Mesenchymal stem cell (in vitro differentiated cells and primary cell): ENCODE data around the gene SF3B6.

Experiments used
- DNase-seq: peaks from one replicate; pipeline ENCODE4 v3.0.0-alpha.2; 2013
- H2AFZ ChIP-seq: one replicate; pipeline ENCODE4 v1.6.1; 2013; ENCODE audit warnings: low read depth, mild to moderate bottlenecking, control low read depth, inconsistent platforms, low read length, moderate library complexity
- H2AK5ac ChIP-seq: 2 replicates; pipeline ENCODE4 v1.6.1; 2013; ENCODE audit warnings: low read length, moderate library complexity, mild to moderate bottlenecking, inconsistent platforms; ENCODE audit not compliant: severe bottlenecking
- H2BK120ac ChIP-seq: one replicate; pipeline ENCODE4 v1.6.1; 2013; ENCODE audit warnings: low read depth, mild to moderate bottlenecking, inconsistent platforms, low read length, moderate library complexity
- H2BK12ac ChIP-seq, 2 experiments: one replicate each; pipeline ENCODE4 v1.6.1; 2013; ENCODE audit warnings: inconsistent platforms in 2 of 2, low read length in 2 of 2, mild to moderate bottlenecking in 2 of 2, moderate library complexity in 2 of 2, control low read depth in 1 of 2
- H2BK15ac ChIP-seq: one replicate; pipeline ENCODE4 v1.6.1; 2013; ENCODE audit warnings: mild to moderate bottlenecking, low read depth, inconsistent platforms; ENCODE audit not compliant: poor library complexity, severe bottlenecking
- H2BK5ac ChIP-seq: 2 replicates; pipeline ENCODE4 v1.6.1; 2013; ENCODE audit warnings: low read depth, mild to moderate bottlenecking, low read length, control low read depth, inconsistent platforms; ENCODE audit not compliant: poor library complexity, severe bottlenecking
- H3K14ac ChIP-seq, 2 experiments: one replicate each; pipeline ENCODE4 v1.6.1; 2013; ENCODE audit warnings: inconsistent platforms in 2 of 2, low read length in 2 of 2, control low read depth in 1 of 2, mild to moderate bottlenecking in 1 of 2, moderate library complexity in 1 of 2
- H3K18ac ChIP-seq, 2 experiments: one replicate each; pipeline ENCODE4 v1.6.1; 2013; ENCODE audit warnings: inconsistent platforms in 2 of 2, low read length in 2 of 2, control low read depth in 1 of 2, low read depth in 1 of 2, mild to moderate bottlenecking in 1 of 2
- H3K23ac ChIP-seq, 2 experiments: one replicate each; pipeline ENCODE4 v1.6.1; 2013; ENCODE audit warnings: inconsistent platforms in 2 of 2, low read length in 2 of 2, mild to moderate bottlenecking in 2 of 2, moderate library complexity in 2 of 2, control low read depth in 1 of 2
- H3K27ac ChIP-seq: 2 replicates; pipeline ENCODE4 v1.5.1; 2013; ENCODE audit warnings: mild to moderate bottlenecking, moderate library complexity, low read length, control low read depth, inconsistent platforms; ENCODE audit not compliant: poor library complexity, severe bottlenecking
- H3K27me3 ChIP-seq, 2 experiments: 2 replicates each; pipeline versions ENCODE4 v1.6.1 to v1.7.0; 2013; ENCODE audit warnings: low read length in 2 of 2, mild to moderate bottlenecking in 2 of 2, moderate library complexity in 2 of 2, control low read depth in 1 of 2, inconsistent platforms in 1 of 2; ENCODE audit not compliant: control insufficient read depth in 1 of 2, insufficient read depth in 1 of 2
- H3K36me3 ChIP-seq, 2 experiments: 2 replicates each; pipeline versions ENCODE4 v1.6.1 to v1.7.0; 2013; ENCODE audit warnings: low read length in 2 of 2, control low read depth in 1 of 2, inconsistent platforms in 1 of 2, low read depth in 1 of 2, mild to moderate bottlenecking in 1 of 2; ENCODE audit not compliant: insufficient read depth in 2 of 2, control insufficient read depth in 1 of 2
- H3K4ac ChIP-seq, 2 experiments: one replicate each; pipeline ENCODE4 v1.6.1; 2013; ENCODE audit warnings: inconsistent platforms in 2 of 2, low read length in 2 of 2, mild to moderate bottlenecking in 2 of 2, moderate library complexity in 2 of 2, control low read depth in 1 of 2, low read depth in 1 of 2
- H3K4me1 ChIP-seq: 2 replicates; pipeline ENCODE4 v1.6.1; 2013; ENCODE audit warnings: low read depth, low read length, control low read depth; ENCODE audit not compliant: control insufficient read depth, insufficient read depth
- H3K4me2 ChIP-seq: 2 replicates; pipeline ENCODE4 v1.6.1; 2013; ENCODE audit warnings: low read length, mild to moderate bottlenecking, inconsistent platforms; ENCODE audit not compliant: poor library complexity, severe bottlenecking
- H3K4me3 ChIP-seq, 2 experiments: 2 replicates each; pipeline versions ENCODE4 v1.5.1 to v1.7.0; 2013; ENCODE audit warnings: low read length in 2 of 2, mild to moderate bottlenecking in 2 of 2, control low read depth in 1 of 2, low read depth in 1 of 2; ENCODE audit not compliant: insufficient read depth in 1 of 2
- H3K79me1 ChIP-seq: replicated peaks from 2 replicates; pipeline ENCODE4 v1.6.1; 2013; ENCODE audit warnings: mild to moderate bottlenecking, control low read depth, low read length, inconsistent platforms; ENCODE audit not compliant: poor library complexity, severe bottlenecking
- H3K9ac ChIP-seq: 2 replicates; pipeline ENCODE4 v1.7.0; 2013; ENCODE audit warnings: mild to moderate bottlenecking, low read length, moderate library complexity
- H3K9me3 ChIP-seq: 2 replicates; pipeline ENCODE4 v1.7.0; 2013; ENCODE audit warnings: mild to moderate bottlenecking, low read length; ENCODE audit not compliant: control insufficient read depth
- H4K8ac ChIP-seq: one replicate; pipeline ENCODE4 v1.6.1; 2013; ENCODE audit warnings: inconsistent platforms, mild to moderate bottlenecking, low read length, moderate library complexity
- H4K91ac ChIP-seq: one replicate; pipeline ENCODE4 v1.6.1; 2013; ENCODE audit warnings: mild to moderate bottlenecking, low read length, inconsistent platforms
- WGBS: methylation state at CpG from one replicate; pipeline ENCODE4 v1.1.7; 2013; ENCODE audit warnings: mixed read lengths; 5-methylcytosine and 5-hydroxymethylcytosine counted together

SF3B6 gene

DNA sequence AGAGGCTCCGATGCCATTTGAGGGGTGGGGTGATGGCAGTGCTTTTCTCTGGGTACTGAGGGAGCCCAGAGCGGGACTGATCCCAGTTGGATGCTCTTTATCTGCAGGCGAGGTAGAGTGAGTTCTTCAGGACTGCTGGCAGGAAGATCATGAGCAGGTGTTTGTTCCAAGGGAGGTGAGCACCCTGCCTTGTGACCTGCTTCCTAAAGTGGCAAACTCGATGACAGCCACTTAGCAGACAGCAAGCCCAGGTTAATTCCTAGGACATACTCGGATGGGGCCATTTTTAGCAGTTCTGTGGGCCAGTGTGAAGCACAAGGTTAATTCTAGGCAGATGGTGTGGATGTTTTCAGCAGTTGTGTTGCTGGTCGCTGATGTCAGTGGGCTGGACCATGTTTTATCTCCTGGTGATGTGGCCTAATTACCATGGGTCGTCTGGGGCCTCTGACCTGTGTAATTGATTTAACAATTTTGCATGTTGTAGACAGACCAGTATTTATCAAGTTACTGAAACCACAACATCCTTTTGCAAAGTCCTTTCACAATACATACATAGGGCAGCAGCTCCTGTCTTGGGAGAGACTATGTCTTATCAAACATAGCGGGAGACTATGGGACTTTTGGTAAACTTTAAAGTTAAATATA lies 21.6 kb downstream of the SF3B6 start:
- Histone ChIP-seq H2AFZ (no peak overlapping the region), H3K14ac (no peak overlapping the region), H3K18ac (no peak overlapping the region), H3K4me1 (no peaks in the 10 kb centered on the region), H3K4me2 (no peak overlapping the region), H4K8ac (no peak overlapping the region), H3K4me3 (no peak overlapping the region), H2BK5ac (no peak overlapping the region), H2AK5ac (no peak overlapping the region), H3K23ac (no peak overlapping the region), H2BK15ac (no peak overlapping the region), H2BK12ac (no peak overlapping the region), H3K9me3 (no peaks in the 10 kb centered on the region), H3K9ac (no peak overlapping the region), H3K27me3 (no peaks in the 10 kb centered on the region), H3K27ac (no peak overlapping the region), H4K91ac (no peak overlapping the region), H2BK120ac (no peak overlapping the region), H3K36me3 (peaks cover 0 to 13% of the 10 kb centered on the region in 2 experiments), H3K4ac (no peak overlapping the region), H3K79me1 (peaks cover 1% of the 10 kb centered on the region)
- 91% methylated on average over 5 of the region's 8 CpGs for WGBS
- no peak for DNase-seq

DNA sequence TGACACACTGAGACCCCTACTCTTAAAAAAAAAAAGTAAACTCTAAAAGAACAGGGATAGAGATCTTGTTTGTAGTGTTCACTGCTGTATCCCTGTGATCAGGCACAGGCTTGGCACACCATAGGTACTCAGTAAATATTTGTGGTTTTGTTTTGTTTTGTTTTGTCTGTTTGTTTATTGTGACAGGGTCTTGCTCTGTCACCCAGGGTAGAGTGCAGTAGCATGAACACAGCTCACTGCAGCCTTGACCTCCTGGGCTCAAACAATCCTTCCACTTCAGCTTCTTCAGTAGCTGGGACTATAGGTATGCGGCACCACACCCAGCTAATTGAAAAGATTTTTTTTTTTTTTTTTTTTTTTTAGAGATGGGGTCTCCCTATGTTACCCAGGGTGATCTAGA lies 23.2 kb downstream of the SF3B6 start:
- Histone ChIP-seq H3K9me3 (no peaks in the 10 kb centered on the region), H2BK15ac (no peak overlapping the region), H2BK120ac (no peak overlapping the region), H2AK5ac (no peak overlapping the region), H3K4me2 (no peak overlapping the region), H3K14ac (no peak overlapping the region), H2BK12ac (no peak overlapping the region), H3K27ac (no peak overlapping the region), H3K4me3 (no peak overlapping the region), H4K8ac (no peak overlapping the region), H3K27me3 (no peaks in the 10 kb centered on the region), H2BK5ac (no peak overlapping the region), H3K79me1 (peaks cover 1% of the 10 kb centered on the region), H3K4me1 (peaks cover 4% of the 10 kb centered on the region), H3K36me3 (peaks cover 0 to 13% of the 10 kb centered on the region in 2 experiments), H3K4ac (no peak overlapping the region), H3K18ac (no peak overlapping the region), H2AFZ (no peak overlapping the region), H3K9ac (no peak overlapping the region), H3K23ac (no peak overlapping the region), H4K91ac (no peak overlapping the region)
- no CpG with 5 or more reads among the region's 1 CpG for WGBS
- DNase-seq = no peak

DNA sequence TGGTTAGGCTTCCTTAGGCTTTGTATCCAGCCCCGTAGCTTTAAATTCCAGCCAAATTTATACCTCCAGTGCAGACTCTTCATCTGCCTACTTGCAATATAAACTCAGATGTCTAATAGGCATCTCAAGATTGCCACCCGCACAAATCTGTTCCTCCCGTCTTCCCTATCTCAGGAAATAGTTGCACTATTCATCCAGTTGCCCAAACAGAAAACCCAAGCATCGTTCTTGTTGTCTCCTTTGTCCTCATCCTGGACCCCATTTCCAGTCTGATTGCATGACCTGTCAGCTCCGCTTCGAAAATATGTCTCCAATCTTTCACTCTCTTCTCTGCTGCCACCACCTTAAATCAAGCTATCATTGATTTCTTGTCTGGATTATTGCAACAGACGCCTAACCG lies 24.3 kb downstream of the SF3B6 start:
- Histone ChIP-seq H4K91ac (no peak overlapping the region), H3K9me3 (no peaks in the 10 kb centered on the region), H3K27ac (no peak overlapping the region), H2AK5ac (no peak overlapping the region), H4K8ac (no peak overlapping the region), H2BK12ac (no peak overlapping the region), H3K4me3 (no peak overlapping the region), H3K27me3 (no peaks in the 10 kb centered on the region), H2BK5ac (no peak overlapping the region), H3K14ac (no peak overlapping the region), H3K36me3 (peaks cover 0 to 13% of the 10 kb centered on the region in 2 experiments), H2BK120ac (no peak overlapping the region), H3K4me2 (no peak overlapping the region), H3K4ac (no peak overlapping the region), H3K4me1 (peaks cover 6% of the 10 kb centered on the region), H3K79me1 (peaks cover 3% of the 10 kb centered on the region), H3K18ac (no peak overlapping the region), H2BK15ac (no peak overlapping the region), H3K9ac (no peak overlapping the region), H3K23ac (no peak overlapping the region), H2AFZ (no peak overlapping the region)
- 94% methylated on average over 8 of the region's 8 CpGs for WGBS
- DNase-seq = no peak

DNA sequence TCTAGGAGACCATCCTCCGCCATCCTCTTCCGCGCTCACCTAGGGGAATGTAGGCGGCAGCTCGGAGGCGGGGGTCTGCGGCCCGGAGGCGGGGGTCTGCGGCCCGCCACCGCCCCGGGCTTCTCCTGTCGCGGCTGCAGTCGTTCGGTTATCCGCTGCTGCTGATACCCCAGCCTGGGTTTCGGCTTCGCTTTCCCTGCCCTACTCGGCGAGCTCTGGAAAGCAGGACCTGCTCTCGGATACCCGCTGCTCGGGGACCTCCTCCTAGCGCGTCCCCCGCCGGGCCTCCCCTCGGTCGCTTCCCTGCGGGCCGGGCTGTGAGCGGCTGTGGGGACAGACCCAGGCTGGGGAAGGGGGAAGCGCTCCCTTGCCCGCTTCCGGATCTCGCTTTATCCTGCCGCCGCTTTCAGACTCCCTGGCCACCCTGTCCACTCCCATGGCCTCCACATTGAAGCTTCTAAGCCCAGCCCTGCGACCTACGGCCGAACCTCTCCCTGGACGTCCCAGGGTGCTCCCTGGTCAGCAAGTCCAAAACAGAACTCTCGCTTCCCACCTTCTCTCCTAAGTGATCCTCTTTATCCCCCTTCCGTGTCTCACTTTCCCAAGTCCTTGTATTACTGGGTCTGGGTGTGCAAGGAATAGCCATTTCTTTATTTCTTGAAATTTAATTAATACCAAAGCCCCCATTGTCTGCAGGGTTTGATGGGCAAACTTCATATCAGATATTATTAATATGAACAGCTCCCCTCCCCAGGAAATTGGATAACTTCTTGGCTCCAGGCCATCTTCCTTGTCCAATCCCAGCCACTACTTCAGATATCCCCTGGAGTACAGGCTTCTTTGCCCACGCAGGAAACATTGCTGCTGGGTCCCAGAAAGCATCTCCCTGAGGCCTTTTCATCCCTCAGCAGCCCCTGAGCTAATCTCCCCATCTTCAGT lies 25.8 kb downstream of the SF3B6 start:
- Histone ChIP-seq H3K18ac (no peak overlapping the region), H4K8ac (no peak overlapping the region), H3K4me2 (peak overlapping the region; percentile 87), H3K14ac (no peak overlapping the region), H2BK120ac (peak overlapping the region; percentile 77), H3K27ac (no peak overlapping the region), H3K4me3 (peak overlapping the region; percentile 65 to 77), H3K4ac (peak overlapping the region in 1 of 2 experiments; percentile 32), H4K91ac (no peak overlapping the region), H3K9me3 (no peaks in the 10 kb centered on the region), H3K4me1 (peaks cover 6% of the 10 kb centered on the region), H3K36me3 (peaks cover 0 to 12% of the 10 kb centered on the region in 2 experiments), H2AFZ (peak overlapping the region; percentile 76), H2AK5ac (no peak overlapping the region), H2BK12ac (no peak overlapping the region), H3K9ac (peak overlapping the region; percentile 58), H3K79me1 (peaks cover 8% of the 10 kb centered on the region), H2BK5ac (no peak overlapping the region), H3K23ac (no peak overlapping the region), H3K27me3 (no peaks in the 10 kb centered on the region), H2BK15ac (no peak overlapping the region)
- peak; percentile 34 for DNase-seq
- 2% methylated on average over 44 of the region's 47 CpGs for WGBS
